Hepatocyte (in vitro differentiated cells): ENCODE measurements around the gene MYRIP.

Source experiments
- EZH2 ChIP-seq: fragments of 200-600 bp; sonication (generic); IDR thresholded peaks from 2 replicates; pipeline ENCODE4 v1.6.1; 2016; ENCODE audit warnings: antibody characterized with exemption, mild to moderate bottlenecking, borderline replicate concordance
- EZH2phosphoT487 ChIP-seq: fragments of 200-600 bp; sonication (generic); IDR thresholded peaks from one replicate; pipeline ENCODE4 v1.6.1; 2018; ENCODE audit warnings: antibody characterized with exemption, mild to moderate bottlenecking, low read depth, moderate library complexity; ENCODE audit not compliant: unreplicated experiment, severe bottlenecking
- TF ChIP-seq, protein P1 (sequence below): fragments of 200-600 bp; sonication (generic); IDR thresholded peaks from 2 replicates; pipeline ENCODE4 v1.5.1; 2016; ENCODE audit warnings: antibody characterized with exemption, mild to moderate bottlenecking; ENCODE audit not compliant: poor library complexity

DNA sequence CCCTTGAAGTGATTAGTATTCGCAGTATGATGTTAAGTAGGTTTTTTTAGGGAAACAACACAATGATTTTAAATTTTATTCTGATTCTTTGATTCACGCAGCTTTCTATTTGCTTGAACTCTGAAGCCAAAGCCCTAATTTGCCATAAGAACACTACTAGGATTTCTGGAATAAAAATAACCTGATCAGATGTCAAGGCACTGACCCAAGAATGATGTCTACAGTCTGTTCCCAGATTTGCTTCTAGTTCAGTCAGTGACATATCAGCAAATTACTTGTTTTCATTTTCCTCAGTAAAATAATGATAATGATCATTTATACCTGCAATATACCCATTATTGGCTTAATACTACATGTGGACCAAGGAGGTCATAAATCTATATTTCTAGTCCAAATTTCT is 320.6 kb downstream of the MYRIP start:
- TF ChIP-seq, protein P1, sequence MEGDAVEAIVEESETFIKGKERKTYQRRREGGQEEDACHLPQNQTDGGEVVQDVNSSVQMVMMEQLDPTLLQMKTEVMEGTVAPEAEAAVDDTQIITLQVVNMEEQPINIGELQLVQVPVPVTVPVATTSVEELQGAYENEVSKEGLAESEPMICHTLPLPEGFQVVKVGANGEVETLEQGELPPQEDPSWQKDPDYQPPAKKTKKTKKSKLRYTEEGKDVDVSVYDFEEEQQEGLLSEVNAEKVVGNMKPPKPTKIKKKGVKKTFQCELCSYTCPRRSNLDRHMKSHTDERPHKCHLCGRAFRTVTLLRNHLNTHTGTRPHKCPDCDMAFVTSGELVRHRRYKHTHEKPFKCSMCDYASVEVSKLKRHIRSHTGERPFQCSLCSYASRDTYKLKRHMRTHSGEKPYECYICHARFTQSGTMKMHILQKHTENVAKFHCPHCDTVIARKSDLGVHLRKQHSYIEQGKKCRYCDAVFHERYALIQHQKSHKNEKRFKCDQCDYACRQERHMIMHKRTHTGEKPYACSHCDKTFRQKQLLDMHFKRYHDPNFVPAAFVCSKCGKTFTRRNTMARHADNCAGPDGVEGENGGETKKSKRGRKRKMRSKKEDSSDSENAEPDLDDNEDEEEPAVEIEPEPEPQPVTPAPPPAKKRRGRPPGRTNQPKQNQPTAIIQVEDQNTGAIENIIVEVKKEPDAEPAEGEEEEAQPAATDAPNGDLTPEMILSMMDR: no peak
- TF ChIP-seq EZH2phosphoT487 (no peak), EZH2 (no peak)
